ENCODE measurements around the gene TMEM129.

TMEM129 gene, protein sequence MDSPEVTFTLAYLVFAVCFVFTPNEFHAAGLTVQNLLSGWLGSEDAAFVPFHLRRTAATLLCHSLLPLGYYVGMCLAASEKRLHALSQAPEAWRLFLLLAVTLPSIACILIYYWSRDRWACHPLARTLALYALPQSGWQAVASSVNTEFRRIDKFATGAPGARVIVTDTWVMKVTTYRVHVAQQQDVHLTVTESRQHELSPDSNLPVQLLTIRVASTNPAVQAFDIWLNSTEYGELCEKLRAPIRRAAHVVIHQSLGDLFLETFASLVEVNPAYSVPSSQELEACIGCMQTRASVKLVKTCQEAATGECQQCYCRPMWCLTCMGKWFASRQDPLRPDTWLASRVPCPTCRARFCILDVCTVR

DNA sequence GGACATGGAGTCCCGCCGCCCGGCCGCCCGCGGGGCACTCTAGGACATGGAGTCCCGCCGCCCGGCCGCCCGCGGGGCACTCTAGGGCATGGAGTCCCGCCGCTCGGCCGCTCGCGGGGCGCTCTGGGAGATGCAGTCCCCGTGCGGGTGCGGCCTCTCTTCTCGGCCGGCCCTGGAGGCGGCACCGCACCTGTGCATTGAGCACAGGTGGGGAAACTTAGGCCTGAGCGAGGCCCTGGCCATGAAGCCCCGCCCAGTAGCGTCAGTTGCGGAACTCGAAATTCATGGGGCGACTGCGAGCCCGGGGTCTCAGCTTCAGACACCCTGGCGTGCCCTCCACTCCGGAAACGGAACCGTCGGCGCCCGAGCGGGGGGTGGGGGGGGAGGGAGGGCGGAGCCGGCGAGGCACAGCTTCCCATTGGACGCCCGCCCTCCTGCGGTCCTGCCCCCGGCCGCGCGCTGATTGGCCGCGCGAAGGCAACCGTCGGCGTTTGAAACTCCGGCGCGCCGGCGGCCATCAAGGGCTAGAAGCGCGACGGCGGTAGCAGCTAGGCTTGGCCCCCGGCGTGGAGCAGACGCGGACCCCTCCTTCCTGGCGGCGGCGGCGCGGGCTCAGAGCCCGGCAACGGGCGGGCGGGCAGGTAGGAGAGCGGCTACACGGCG is at the start of gene TMEM129, which contains the start of gene TACC3:
TMEM129 (minus strand) TSS at position 321 of the 663 bp plus-strand sequence. CDS start 486 bp downstream, outside the sequence.
TACC3 (plus strand) TSS at position 519 of the 663 bp plus-strand sequence. CDS start 1,901 bp downstream, outside the sequence.
- DNase-seq (ENCODE audit: low read depth), result peak; percentile 89

DNA sequence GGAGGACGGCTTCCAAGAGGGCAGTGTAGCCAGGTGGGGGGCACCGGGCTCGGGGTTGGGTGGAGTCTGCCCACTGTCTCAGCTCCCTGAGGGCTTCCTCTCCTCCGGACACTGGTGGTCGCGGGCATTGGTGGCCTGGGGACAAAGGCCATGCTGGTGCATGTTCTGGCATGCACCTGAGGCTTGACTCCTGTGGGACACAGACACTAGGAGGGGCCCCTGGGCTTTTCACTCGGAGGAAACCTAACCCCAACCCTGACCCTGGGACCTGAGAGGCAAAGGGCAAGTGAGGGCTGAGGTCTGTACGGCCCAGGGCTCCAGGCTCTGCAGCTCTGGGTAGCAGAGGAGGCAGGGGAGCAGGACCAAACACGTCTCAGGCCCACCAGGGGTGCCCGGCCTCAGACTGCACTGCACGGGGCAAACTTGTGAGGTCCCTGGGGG is 49.7 kb upstream of the TMEM129 start:
- DNase-seq (ENCODE audit: low read depth), result no peak

DNA sequence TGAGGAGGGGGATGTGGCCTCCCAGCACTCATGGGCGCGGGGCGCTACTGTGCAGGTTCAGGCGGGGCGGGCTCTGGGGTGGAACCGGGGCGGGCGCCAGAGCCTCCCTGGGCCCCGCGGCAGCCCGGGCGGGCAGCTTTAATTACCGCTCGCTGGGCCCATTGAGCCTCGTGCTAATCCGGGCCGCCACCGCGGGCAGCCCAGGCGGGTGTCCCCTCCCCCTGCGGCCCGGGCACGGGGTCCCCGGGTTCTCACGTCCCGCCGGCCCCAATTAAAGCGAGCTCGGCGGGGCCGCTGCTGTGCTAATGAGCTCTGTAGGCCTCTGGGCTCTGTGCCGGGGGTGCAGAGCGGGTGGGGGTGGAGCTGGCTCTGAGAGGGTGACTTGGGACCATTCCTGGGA is 49.1 kb upstream of the TMEM129 start:
- DNase-seq (ENCODE audit: low read depth), result no peak

DNA sequence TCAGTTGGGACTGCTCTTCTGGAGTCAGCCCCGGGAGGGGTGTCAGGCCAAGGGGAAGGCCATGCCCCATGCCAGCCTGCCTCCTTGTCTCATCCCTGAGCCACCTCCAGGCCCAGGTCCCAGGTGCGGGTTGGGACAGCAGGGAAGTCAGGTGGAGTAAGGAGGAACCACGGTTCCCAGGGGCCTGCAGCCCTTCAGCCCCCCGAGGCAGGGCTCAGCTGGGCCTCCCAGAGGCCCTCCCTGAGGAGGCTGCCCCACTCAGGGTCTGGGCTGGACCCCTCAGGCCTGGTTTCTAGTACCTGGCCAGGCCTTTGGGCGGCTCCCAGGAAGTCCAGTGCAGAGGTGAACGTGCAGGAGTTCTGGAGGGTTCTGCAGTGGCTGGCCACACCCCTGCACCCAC is 48.6 kb upstream of the TMEM129 start:
- no peak for DNase-seq (ENCODE audit: low read depth)

DNA sequence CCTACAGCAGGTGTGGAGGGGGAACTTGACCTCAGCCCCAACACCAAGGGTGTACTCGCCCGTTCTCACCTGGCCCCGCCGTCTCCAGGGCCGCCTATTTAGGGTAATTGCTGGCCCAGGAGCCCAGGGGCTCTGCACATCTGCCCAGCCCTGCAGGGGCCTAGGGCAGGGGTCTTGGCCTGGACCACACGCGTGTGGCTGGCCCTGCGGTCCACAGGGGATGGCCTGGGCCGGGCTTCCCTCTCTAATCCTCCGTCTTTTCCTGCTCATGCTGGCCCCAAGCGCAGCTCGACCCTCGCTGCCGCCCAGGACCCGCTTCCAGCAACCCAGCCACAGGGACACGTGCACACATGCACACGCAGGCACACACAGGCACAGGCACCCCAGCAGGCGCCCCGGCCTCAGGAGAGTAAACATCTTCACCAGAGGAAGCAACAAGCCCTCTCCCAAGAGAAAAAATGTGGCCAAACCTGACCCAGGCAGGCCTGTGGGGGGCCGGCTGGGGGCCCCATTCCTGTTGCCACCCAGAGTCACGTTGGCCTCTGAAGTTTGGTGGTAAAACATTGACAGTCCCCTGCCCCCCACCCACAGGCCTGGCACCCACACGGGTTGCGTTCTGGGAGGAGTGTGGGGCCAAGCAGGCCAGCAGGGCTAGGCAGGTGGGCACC is 47.4 kb upstream of the TMEM129 start:
- no peak for DNase-seq (ENCODE audit: low read depth)

DNA sequence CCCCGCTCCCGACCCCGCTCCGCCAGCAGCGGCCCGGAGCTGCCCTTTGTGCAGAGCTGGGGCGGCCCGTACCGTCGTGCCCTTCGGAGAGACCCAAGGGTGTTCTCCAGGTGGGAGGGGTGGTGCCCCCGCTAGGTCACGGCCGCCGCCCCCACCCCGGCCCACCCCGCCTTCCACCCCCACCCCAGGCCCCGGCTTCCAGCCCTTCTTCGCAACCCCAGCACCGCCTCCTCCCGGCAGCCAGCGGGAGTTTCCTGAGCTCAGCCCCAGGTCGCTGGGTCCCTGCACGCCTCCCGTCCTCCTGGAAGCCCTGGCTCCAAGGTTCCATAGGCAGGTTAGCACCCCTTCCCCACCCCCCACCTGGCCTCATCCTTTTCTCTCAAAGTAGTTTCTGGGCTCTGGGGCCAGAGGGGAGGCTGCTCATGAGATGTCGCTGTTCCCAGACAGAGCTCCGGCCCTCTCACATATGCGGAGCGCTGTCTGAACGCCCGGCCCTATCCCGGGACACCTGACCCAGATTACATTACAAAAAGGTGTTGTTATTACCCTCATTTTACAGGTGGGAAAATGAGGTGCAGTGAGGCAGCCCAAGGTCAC is 46.7 kb upstream of the TMEM129 start:
- DNase-seq (ENCODE audit: low read depth), result no peak

DNA sequence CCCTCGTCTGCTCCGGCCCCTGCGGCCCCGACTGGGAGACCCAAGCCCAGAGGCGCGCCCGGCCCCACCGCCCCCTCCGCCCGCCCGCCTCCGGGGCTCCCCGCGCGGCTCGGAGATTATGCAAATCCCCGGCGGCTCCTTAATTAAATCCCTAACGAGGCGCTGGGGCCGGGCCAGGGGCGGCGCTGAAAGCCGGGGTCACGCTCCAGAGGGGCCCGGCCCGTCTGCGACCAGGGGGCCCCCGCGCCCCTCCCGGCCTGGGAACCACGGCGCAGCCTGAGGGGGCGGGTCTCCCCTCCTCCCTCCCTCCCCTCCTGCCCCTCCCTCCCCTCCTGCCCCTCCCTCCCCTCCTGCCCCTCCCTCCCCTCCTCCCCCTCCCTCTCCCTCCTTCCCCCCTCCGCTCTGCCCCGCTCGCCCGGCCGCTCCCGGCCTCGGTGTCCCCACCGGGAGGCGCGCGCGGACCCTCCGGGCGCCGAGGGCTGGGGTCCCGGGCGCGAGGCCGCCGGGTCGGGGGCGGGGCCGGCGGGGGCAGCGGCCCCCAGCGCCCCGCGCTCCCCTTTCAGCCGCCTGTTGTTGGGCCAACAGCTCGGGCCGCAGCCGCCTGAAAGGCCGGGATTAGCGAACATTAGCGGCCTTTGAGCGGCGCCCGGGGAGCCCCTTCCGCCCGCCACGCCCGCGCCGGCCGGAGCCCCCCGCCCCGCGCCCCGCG is 46.1 kb upstream of the TMEM129 start:
- no peak for DNase-seq (ENCODE audit: low read depth)

DNA sequence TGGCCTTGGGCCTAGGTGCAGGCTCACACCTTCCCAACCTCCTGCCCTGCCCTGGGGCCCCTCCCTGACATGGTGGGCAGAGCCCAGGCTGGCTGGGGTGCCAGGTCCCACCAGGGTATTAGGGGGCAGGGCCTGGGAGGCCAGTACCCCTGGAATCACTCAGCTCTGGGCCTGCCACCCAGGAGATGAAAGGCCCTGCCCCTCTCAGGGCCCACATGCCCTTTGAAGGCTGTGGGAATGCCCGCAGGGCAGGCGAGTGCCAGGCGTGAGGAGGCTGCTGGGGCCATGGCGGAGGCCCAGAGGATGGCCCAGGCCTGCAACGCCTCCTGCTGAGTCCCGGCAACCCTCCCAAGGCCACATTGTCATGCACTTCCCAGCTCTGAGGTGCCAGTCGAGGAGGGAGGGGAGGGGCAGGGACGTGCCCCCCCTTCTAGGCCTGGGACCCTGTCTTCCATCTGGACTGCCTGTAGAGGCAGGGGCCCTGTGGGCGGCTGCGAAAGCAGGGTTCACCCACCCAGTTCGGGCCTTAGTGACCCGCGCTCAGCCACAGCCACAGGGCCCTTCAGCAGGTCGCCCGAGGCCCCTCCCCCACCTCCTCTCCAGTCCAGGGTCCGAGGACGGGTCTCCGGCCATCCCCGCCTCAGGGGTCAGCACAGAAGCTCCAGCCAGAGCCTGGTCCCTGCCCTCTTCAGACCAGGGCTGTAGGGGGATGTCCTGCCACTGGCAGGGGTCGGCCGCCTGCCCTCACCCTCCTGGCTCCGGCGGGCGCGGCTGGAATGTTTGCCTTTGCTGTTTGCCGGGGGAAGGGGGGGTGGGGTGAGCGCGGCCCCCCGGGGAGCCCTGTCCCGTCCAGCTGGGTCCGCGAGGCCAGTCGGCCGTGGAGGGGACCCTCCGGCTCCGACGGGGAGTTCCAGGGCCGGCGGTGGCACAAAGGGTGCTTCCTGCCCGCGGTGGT is 45.3 kb upstream of the TMEM129 start:
- DNase-seq (ENCODE audit: low read depth), result no peak

DNA sequence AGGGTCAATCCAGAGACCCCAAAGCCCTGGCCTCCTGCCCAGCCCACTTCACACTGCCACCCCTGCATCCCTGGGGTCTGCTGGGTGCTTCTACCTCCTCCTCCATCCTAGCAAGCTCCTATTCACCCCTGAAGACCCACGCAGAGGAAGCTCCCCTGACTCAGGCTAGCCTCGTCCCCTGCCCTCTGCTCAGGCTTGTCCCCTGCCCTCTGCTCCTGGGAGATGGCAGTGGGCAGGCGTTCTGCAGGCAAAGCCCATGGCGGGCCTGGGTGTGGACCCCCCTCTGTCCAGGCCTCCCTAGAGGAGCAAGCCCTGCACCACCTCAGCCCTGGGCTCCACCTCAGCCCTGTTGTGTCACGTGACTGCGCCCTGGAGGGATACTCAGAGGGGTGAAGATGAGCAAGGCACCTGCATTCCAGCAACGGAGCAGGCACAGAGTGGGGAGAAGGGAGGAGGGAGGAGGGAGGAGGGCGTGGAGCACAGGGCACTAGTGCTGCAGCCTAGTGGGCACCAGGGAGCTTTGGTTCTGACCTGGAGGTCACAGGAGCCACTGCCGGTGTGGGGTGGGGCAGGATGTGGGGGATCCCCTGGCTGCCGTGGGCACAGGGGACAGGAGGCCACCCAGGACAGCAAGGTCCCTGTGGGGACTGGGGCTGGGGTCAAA is 44.4 kb upstream of the TMEM129 start:
- DNase-seq (ENCODE audit: low read depth), result no peak

DNA sequence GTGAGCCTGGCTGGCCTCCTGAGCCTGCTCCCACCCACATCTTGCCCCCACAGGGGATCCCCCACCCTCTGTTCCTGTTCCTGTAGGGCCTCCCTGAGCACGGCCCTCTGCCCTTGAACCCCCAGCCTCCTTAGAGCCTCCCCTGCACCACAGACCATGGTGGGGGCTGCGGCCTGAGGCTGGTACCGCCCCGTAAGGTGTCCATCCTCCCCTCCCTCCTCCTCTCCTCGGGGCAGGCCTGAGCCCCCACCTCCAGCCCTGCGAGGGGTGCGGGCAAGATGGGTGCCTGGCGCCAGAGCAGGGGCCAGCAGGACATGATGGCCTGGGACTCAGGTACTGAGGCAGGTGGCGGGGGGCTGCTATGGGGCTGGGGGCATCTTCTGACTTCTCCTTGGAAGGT is 43.5 kb upstream of the TMEM129 start:
- no peak for DNase-seq (ENCODE audit: low read depth)

DNA sequence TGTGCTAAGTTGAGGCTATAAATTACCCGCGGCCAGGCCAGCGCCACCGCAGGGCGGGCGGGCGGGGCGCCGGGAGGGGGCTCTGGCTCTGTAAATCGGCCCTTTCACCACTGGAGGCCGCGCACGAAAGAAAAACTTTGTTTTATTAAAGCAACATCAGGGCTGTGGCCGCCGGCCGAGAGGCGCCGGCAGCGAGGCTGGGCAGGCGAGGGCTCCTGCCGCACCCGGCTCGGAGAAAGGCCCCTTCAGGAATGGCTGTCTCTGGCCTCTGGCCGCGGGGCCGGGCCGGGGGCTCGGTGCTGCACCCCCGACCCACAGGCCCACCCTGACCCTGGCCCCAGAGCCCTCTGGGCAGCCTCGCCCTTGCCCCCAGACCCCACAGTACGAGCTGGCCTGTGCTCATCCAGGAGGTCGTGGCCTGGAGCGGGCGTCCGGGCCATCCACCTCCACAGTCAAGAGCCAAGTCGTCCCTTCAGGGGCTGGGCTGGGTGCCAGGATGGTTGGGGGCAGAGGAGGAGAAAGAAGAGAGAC is 42.5 kb upstream of the TMEM129 start:
- no peak for DNase-seq (ENCODE audit: low read depth)

DNA sequence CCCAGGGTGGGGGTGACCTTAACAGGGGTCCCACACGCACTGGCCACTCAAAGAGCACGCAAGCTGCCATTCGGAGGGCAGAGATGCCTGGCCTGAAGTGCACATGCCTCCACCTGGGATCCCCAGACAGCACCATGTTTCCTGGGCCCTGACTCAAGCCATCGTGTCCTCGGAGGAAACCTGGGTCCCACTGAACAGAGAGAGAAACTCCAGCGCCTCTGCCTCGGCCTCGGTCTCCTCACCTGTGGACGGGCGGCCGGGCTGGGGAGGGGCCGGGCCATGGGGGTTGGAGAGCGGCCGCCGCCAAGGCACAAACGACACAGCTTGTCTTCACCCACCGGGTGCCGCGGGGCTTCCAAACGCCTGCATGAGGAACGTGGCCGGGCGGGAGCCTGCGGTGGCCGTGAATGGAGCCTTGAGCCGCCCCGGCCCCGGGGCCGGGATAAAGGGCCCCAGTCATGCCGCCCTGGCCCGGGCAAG is 42.0 kb upstream of the TMEM129 start:
- no peak for DNase-seq (ENCODE audit: low read depth)

DNA sequence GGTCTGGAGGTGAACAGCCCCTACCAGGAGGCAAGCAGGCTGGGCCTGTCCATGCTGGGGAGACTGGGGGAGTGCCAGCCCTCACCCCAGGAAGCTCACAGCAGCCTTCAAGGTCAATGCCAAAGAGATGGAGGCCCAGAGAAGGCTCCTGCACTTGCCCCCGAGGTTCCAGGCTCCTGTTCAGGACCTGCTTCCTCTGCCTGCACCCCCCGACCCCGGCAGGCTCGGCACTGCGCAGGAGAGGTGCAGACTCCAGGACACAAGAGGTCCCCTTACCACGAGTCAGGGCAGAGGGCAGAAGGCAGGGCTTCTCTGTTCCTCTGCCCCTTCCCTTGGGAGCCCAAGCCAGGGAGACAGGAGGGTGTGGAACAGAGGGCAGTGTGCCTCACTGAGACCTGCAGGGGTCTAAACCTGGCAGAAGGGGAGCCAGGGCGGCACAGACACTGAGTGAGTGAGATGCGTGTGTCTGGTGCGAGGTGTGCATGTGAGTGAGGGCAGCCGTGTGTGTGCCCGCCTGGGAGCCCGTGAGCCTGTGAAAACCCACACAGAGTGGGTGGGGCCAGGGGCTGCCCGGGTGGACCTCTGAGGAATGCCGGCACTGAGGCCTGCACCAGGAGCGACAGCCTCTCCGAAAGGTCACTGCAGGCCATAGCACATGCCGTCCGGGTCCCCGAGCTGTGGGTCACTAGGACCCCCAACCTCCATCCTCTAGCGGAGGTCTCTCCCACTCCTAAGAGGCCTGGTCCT is 41.3 kb upstream of the TMEM129 start:
- DNase-seq (ENCODE audit: low read depth), result no peak

DNA sequence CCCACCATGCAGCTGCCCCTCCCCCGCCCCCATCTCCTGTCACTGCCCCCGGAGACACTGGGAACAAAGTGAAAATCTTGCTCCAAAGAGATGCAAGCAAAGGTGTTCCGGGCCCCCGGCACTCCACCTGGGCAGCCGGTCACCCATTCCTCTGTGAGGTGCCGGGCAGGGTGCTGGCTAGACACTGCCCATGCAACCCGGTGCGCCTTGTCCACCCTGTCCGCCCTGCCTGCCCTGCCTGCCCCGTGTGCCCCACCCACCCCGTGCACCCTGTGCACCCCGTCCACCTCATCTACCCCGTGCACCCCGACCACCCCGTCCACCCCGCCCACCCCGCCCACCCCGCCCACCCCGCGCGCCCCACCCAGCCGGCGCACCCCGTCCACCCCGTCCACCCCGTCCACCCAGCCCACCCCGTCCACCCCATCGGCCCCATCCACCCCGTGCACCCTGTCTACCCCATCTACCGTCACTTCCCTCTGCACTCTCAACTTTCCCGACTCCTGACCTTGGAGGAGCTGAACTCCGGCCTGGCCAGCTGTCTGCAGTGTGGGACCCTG is 40.1 kb upstream of the TMEM129 start:
- DNase-seq (ENCODE audit: low read depth), result no peak

DNA sequence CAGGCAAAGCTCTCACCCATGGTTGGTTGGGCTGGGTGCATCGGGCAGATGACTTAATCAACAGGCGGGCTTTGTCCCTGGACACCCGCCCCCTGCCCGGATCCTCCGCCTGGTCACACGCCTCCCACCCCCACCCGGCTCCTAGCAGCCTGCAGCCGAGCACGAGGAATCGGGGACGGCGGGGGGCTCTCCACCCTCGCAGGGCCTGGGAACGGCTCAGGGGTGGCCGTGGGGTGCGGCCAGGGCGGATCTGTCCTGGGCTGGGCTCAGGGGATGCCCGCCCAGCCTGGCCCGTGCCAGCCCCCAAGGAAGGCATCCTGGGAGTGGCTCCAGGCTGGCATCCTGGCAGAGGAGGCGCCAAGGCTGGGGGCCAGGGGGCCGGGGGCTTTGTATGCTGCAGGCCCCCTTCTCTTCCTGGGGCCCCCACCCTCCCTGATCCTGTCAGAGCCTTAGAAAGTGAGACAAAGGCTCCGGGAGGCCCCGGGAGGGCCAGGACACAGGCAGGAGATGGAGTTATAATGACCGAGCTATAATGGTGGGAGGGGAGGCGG is 39.5 kb upstream of the TMEM129 start:
- DNase-seq (ENCODE audit: low read depth), result no peak

DNA sequence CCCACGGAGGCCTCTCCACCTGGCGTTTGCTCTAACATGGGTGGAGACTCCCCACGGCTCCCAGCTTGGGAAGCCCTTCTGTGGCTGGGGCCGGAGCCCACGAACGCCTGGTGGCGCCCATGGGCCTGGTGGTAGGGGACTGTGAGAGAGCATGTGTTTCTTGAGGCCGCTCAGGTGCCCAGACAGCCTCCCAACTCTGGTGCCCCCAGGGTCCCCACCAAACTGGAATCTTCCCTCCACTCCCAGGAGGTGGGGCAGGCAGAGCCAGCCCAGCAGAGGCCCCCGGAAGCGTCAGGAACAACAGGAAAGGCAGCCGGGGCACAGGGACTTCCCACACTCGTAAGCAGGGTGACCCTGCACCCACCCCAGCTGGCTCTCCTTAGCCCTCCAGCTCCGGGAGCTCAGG is 38.7 kb upstream of the TMEM129 start:
- no peak for DNase-seq (ENCODE audit: low read depth)

DNA sequence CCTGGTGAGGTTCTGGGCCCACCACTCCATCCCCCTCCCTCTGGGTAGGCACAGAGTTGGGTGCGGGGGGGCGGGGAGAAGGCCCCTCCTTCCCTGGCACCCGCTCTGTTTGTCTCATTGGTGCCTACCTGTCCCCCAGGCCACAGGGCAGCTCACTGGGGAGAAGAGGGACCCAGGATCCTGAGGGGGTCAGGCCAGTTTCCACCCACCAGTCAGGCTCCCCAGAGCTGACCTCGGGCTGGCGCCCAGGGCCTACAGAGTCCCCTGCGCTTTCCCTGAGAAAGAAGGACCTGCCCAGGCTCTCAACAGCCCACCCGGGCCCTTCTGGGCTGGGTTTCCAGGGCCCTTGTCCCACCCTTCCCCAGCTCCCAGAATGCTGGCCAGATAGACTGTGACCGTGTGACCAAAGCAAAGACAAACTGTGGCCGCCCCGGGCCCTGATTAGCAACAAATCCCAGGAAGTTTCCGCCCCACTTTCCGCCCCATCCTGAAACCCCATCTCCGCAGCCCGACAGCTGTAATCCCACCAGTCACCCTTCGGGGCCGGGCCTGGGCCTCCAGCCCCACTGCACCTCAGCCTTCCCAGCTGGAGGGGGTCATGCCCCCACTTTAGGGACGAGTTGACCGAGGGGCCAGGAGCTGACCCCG is 38.2 kb upstream of the TMEM129 start:
- no peak for DNase-seq (ENCODE audit: low read depth)
